HL-60 (cell line): Measurements from ENCODE around the gene ADGRL3.

Experiments
- CTCF ChIP-seq: IDR thresholded peaks from one replicate; pipeline ENCODE4 v1.5.1; 2011; ENCODE audit warnings: low read length, control low read depth, inconsistent platforms; ENCODE audit not compliant: insufficient read depth
- POLR2AphosphoS5 ChIP-seq: IDR thresholded peaks from 2 replicates; pipeline ENCODE4 v1.6.1; 2012; ENCODE audit warnings: low read depth

GRCh38 chr4:61395754-61396153 lies 195.6 kb downstream of the ADGRL3 start:
- TF ChIP-seq CTCF (no peak), POLR2AphosphoS5 (no peak)
